HG03196 (cell line): ENCODE results near the gene HMGXB4.

ENCODE experiments used
- ATAC-seq: cut with Tn5 transposase; IDR thresholded peaks from one replicate; pipeline ENCODE4 v1.9.1; 2021; ENCODE audit not compliant: unreplicated experiment

The HMGXB4 gene

GRCh38 chr22:35325209-35325608, 67.9 kb downstream of the HMGXB4 start:
- no peak for ATAC-seq

GRCh38 chr22:35326854-35327562, 69.7 kb downstream of the HMGXB4 start:
- no peak for ATAC-seq

- no peak for ATAC-seq
Observed at GRCh38 chr22:35327690-35328471, 70.6 kb downstream of the HMGXB4 start.

- ATAC-seq, result no peak
Observed at GRCh38 chr22:35328472-35328885, 71.2 kb downstream of the HMGXB4 start.

- ATAC-seq, result no peak
Observed at GRCh38 chr22:35329114-35329847, 72.0 kb downstream of the HMGXB4 start.

- no peak for ATAC-seq
Observed at GRCh38 chr22:35330258-35330861, 73.1 kb downstream of the HMGXB4 start.

GRCh38 chr22:35332278-35332677, 75.0 kb downstream of the HMGXB4 start:
- ATAC-seq, result no peak

- no peak for ATAC-seq
Observed at GRCh38 chr22:35333220-35333619, 75.9 kb downstream of the HMGXB4 start.

GRCh38 chr22:35334004-35334403, 76.7 kb downstream of the HMGXB4 start:
- ATAC-seq, result no peak

GRCh38 chr22:35335468-35335867, 78.2 kb downstream of the HMGXB4 start:
- ATAC-seq, result no peak

- ATAC-seq, result no peak
Observed at GRCh38 chr22:35335936-35336781, 78.9 kb downstream of the HMGXB4 start.

GRCh38 chr22:35337932-35338331, 80.6 kb downstream of the HMGXB4 start:
- ATAC-seq, result no peak

- ATAC-seq, result no peak
Observed at GRCh38 chr22:35341090-35341874, 84.0 kb downstream of the HMGXB4 start.

- ATAC-seq, result no peak
Observed at GRCh38 chr22:35342390-35342789, 85.1 kb downstream of the HMGXB4 start.

- ATAC-seq, result no peak
Observed at GRCh38 chr22:35343664-35344550, 86.6 kb downstream of the HMGXB4 start.

- ATAC-seq, result no peak
Observed at GRCh38 chr22:35344956-35345690, 87.8 kb downstream of the HMGXB4 start.
